Tibial artery (tissue), 4 donors: ENCODE results near the gene TBC1D25.
"Not testable (repeated sequence)": the region's sequence is repeated elsewhere in the genome, so short reads cannot be mapped to it uniquely, and the experiment has no call there.

ENCODE experiments used
- DNase-seq, 2 donors: peaks; one replicate each; pipeline ENCODE4 v3.0.0-alpha.2; 2019
- H3K27ac ChIP-seq, 2 donors: fragments of 200-600 bp; sonication (generic) in 1 of 2; 1 replicate in 1 of 2; 2 replicates in 1 of 2; pipeline ENCODE4 v1.5.1; 2018 to 2019; ENCODE audit warnings: mild to moderate bottlenecking in 1 of 2
- H3K27me3 ChIP-seq, 2 donors: fragments of 200-600 bp; sonication (generic) in 1 of 2; one replicate each; pipeline versions ENCODE4 v1.5.1 to v1.6.0; 2016 to 2019
- H3K36me3 ChIP-seq, 3 donors: fragments of 200-600 bp; sonication (generic) in 2 of 3; one replicate each; pipeline ENCODE4 v1.5.1; 2016 to 2019; ENCODE audit warnings: mild to moderate bottlenecking in 2 of 3
- H3K4me1 ChIP-seq, 4 donors: fragments of 200-600 bp; sonication (generic) in 2 of 4; 1 replicate in 3 of 4; 2 replicates in 1 of 4; pipeline ENCODE4 v1.5.1; 2016 to 2019
- H3K4me3 ChIP-seq, 2 donors: fragments of 200-600 bp; sonication (generic) in 1 of 2; 1 replicate in 1 of 2; 2 replicates in 1 of 2; pipeline ENCODE4 v1.5.1; 2018 to 2019; ENCODE audit warnings: mild to moderate bottlenecking in 2 of 2
- H3K9me3 ChIP-seq, 3 donors: fragments of 200-600 bp; sonication (generic) in 1 of 3; one replicate each; pipeline ENCODE4 v1.5.1; 2016 to 2019
- intact Hi-C: fragments of 100-400 bp; cut with DNase I; formaldehyde crosslinking; loops from one replicate; pipeline ENCODE4 v1.15.0; 2023; ENCODE audit warnings: low total_unique reads
- TF ChIP-seq, protein P1 (sequence below), 2 experiments: fragments of 200-600 bp in 1 of 2; fragments of 450-650 bp in 1 of 2; IDR thresholded peaks; one replicate each; pipeline ENCODE4 v1.5.1; 2017 to 2019; ENCODE audit warnings: antibody characterized with exemption in 2 of 2, mild to moderate bottlenecking in 1 of 2, moderate library complexity in 1 of 2

The TBC1D25 gene

DNA sequence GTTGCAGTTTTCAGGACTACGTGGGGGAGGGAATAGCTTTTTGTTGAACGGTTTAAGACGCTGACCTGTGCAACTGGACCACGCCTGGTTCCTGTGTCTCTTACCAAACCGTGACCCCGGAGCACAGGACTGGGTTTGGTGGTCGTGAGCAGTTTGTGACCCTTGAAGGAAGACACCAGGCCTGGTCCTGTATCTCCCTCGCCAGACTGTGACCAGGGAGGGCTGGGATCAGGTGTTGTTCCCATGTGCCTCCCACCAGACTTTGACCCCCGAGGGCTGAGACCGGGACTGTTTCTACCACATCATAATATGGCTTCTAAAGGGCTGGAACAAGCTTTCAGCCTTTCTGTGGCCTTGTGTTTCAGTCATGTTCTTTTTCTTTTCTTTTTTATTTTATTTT is 17.2 kb upstream of the TBC1D25 start:
- Histone ChIP-seq H3K27me3 (no peaks in the 10 kb centered on the region), H3K9me3 (no peaks in the 10 kb centered on the region), H3K27ac (peak overlapping the region; percentile 64 to 79), H3K36me3 (peaks cover 0 to 7% (median 0%) of the 10 kb centered on the region in 3 donors), H3K4me3 (peak overlapping the region; percentile 65 to 66), H3K4me1 (peaks cover 0 to 6% (median 1%) of the 10 kb centered on the region in 4 donors)
- intact Hi-C loops = no loop called here
- no peak for DNase-seq
- TF ChIP-seq, protein P1, sequence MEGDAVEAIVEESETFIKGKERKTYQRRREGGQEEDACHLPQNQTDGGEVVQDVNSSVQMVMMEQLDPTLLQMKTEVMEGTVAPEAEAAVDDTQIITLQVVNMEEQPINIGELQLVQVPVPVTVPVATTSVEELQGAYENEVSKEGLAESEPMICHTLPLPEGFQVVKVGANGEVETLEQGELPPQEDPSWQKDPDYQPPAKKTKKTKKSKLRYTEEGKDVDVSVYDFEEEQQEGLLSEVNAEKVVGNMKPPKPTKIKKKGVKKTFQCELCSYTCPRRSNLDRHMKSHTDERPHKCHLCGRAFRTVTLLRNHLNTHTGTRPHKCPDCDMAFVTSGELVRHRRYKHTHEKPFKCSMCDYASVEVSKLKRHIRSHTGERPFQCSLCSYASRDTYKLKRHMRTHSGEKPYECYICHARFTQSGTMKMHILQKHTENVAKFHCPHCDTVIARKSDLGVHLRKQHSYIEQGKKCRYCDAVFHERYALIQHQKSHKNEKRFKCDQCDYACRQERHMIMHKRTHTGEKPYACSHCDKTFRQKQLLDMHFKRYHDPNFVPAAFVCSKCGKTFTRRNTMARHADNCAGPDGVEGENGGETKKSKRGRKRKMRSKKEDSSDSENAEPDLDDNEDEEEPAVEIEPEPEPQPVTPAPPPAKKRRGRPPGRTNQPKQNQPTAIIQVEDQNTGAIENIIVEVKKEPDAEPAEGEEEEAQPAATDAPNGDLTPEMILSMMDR (IDR thresholded peaks at IDR 0.05) = no peak

- no peak for DNase-seq
- Histone ChIP-seq H3K27me3 (no peaks in the 10 kb centered on the region), H3K4me3 (no peak overlapping the region), H3K4me1 (peaks cover 0 to 6% (median 1%) of the 10 kb centered on the region in 4 donors), H3K27ac (no peak overlapping the region), H3K9me3 (no peaks in the 10 kb centered on the region), H3K36me3 (peaks cover 0 to 17% (median 0%) of the 10 kb centered on the region in 3 donors)
- intact Hi-C loops = no loop called here
- TF ChIP-seq, protein P1 (IDR thresholded peaks at IDR 0.05) = no peak
These were observed 15.8 kb upstream of the TBC1D25 start for GRCh38 chrX:48523682-48524081.

DNA sequence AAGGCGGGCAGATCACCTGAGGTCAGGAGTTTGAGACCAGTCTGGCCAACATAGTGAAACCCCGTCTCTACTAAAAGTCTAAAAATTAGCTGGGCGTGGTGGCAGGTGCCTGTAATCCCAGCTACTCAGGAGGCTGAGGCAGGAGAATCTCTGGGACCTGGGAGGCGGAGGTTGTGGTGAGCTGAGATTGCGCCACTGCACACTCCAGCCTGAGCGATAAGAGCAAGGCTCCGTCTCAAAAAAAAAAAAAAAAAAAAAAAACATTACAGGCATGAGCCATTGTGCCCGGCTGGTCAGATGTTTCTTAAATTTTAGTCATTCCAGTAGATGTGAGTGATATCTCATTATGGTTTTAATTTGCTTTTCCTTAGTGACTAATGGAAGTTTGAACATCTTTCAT is 13.7 kb upstream of the TBC1D25 start:
- H3K4me3 ChIP-seq, H3K27me3 ChIP-seq, H3K27ac ChIP-seq, DNase-seq, H3K4me1 ChIP-seq, intact Hi-C loops, H3K9me3 ChIP-seq: not testable (repeated sequence)
- peaks cover 0 to 19% (median 0%) of the 10 kb centered on the region in 3 donors for H3K36me3 ChIP-seq

- Histone ChIP-seq H3K9me3 (no peaks in the 10 kb centered on the region), H3K4me1 (no peaks in the 10 kb centered on the region), H3K36me3 (peaks cover 0 to 19% (median 0%) of the 10 kb centered on the region in 3 donors), H3K27ac (no peak overlapping the region), H3K4me3 (no peak overlapping the region), H3K27me3 (no peaks in the 10 kb centered on the region)
- intact Hi-C loops = no loop called here
- DNase-seq = no peak
- TF ChIP-seq, protein P1 (IDR thresholded peaks at IDR 0.05) = no peak
These were observed 8.8 kb upstream of the TBC1D25 start for GRCh38 chrX:48530736-48531135.

DNA sequence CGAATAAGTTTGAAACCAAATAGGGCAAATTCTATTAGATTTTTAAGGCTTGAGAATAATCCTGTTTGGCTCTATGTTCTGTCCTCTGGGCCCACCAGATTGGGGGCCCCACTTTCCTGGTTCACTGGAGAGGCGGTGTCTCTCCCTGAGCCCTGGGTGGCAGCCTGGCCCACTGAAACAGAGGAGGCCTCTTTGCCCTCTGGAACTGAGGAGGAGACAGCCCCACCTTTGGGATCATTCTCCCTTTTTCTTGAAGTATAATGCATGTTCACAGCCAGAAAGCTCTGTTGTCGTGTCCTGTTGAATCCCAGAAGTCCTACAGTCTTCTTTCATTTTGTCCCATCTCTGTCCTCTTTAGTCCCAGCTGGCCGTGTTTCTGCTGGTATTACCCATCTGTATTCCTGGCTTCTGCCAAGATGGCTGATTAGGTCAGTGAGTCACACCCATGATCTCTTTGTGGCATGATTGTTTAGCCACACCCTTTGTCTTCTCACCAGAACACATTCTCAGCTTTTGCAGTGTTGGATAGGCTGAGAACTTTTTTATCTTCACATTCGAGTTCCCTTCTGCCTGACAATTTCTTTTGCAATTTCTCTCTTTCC is 8.1 kb upstream of the TBC1D25 start:
- DNase-seq = no peak
- TF ChIP-seq, protein P1 (IDR thresholded peaks at IDR 0.05) = no peak

DNA sequence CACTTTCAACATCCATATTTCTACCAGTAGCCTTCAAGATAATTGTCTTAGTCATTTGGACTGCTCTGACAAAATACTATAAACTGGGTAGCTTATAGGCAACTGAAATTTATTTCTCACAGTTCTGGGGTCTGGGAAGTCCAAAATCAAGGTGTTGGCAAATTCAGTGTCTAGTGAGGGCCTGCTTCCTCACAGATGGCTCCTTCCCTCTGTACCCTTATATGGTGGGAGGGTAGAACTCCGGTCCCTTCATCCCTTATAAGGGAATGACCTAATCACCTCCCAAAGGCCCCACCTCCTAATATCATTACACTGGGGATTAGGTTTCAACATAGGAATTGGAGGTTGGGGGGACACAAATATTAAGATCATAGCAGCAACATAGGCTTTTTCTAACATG is 7.4 kb upstream of the TBC1D25 start:
- peaks cover 0 to 13% (median 0%) of the 10 kb centered on the region in 3 donors for H3K36me3 ChIP-seq
- no peak overlapping the region for H3K4me3 ChIP-seq
- H3K9me3 ChIP-seq = no peaks in the 10 kb centered on the region
- H3K27ac ChIP-seq = no peak overlapping the region
- H3K4me1 ChIP-seq = no peaks in the 10 kb centered on the region
- DNase-seq = no peak
- TF ChIP-seq, protein P1 (IDR thresholded peaks at IDR 0.05) = no peak
- no peaks in the 10 kb centered on the region for H3K27me3 ChIP-seq
- intact Hi-C loops = no loop called here

More for the DNA sequence above, 8.1 kb upstream of the TBC1D25 start:
- Histone ChIP-seq H3K27me3 (no peaks in the 10 kb centered on the region), H3K27ac (no peak overlapping the region), H3K9me3 (no peaks in the 10 kb centered on the region), H3K4me3 (no peak overlapping the region), H3K36me3 (peaks cover 0 to 19% (median 0%) of the 10 kb centered on the region in 3 donors), H3K4me1 (no peaks in the 10 kb centered on the region)
- intact Hi-C loops = no loop called here
